ENCODE results near the gene PACS1. TPM values are rescaled to one million over a fixed set of nuclear protein-coding genes. Genes with fewer than 3 reads are reported as not detected.

PACS1 gene
- total RNA-seq, 2 experiments from 2014 or later = 179 to 183 TPM

DNA sequence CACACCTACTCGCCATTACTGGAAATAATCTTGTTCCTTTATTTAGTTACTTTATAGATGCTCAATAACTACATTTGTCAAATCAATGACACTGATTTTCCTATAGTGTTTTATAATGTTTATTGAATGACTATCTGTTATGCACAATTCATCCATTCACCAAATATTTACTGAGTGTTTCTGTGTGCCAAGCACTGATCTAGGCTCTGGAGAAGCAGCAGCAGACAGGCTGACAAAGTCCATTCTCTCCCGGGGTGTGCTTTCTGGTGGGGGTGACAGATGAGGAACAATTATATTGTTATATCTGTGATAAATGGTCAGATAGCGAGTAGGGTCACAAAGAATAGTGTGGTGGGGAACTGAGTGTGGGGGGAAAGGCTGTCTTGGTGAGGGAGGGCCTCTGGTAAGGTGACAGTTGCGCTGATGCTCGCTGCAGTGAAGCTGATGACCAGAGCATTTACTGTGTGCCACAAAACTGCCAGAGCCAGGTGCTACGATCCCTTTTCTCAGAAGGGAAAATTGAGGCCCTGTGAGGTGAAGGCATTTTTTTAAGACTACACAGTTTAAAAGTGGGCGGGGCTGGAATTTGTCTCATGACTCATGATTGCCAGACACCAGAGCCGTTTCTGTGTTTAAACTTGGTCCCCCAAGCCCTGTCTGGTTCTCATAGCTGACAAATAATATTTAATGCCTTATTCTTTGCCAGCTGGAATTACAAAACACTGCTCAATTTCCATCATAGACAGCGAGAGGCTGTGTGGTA is 10.2 kb downstream of the PACS1 start:
- Histone ChIP-seq H3K4me1 (ENCODE audit: insufficient read depth, low read length) (peaks cover 85% of the 10 kb centered on the region), H3K4me3 (ENCODE audit: low read length) (peak overlapping the region; percentile 35), H3K27ac (ENCODE audit: low read depth in 1 of 2, low read length in 2 of 2) (peak overlapping the region; percentile 80 to 94), H3K27me3 (ENCODE audit: control insufficient read depth in 1 of 2, insufficient read depth in 2 of 2, low read length in 2 of 2) (no peaks in the 10 kb centered on the region), H3K36me3 (ENCODE audit: insufficient read depth, low read length) (peaks cover 27% of the 10 kb centered on the region), H3K9me3 (ENCODE audit: control insufficient read depth in 1 of 2, insufficient read depth in 1 of 2, low read length in 2 of 2) (no peaks in the 10 kb centered on the region)
- peaks cover 86% of the 10 kb centered on the region for H3K4me1 Mint-ChIP-seq (ENCODE audit: low read depth)
- TF ChIP-seq, protein P1, sequence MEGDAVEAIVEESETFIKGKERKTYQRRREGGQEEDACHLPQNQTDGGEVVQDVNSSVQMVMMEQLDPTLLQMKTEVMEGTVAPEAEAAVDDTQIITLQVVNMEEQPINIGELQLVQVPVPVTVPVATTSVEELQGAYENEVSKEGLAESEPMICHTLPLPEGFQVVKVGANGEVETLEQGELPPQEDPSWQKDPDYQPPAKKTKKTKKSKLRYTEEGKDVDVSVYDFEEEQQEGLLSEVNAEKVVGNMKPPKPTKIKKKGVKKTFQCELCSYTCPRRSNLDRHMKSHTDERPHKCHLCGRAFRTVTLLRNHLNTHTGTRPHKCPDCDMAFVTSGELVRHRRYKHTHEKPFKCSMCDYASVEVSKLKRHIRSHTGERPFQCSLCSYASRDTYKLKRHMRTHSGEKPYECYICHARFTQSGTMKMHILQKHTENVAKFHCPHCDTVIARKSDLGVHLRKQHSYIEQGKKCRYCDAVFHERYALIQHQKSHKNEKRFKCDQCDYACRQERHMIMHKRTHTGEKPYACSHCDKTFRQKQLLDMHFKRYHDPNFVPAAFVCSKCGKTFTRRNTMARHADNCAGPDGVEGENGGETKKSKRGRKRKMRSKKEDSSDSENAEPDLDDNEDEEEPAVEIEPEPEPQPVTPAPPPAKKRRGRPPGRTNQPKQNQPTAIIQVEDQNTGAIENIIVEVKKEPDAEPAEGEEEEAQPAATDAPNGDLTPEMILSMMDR (IDR thresholded peaks at IDR 0.05) = no peak
- H3K9me3 Mint-ChIP-seq = no peaks in the 10 kb centered on the region
- ChIA-PET POLR2A (interaction anchor here (0.8 to 6.7 kb wide), 17 partner anchors 9 to 1302 kb away, joined by 3 to 141 read pairs (median 8); partner anchors contain the start of genes BANF1, CCDC85B, FAM89B and MUS81), CTCF (interaction anchor here (1.3 to 5.3 kb wide), 6 partner anchors 9 to 55 kb away, joined by 3 to 29 read pairs (median 6); partner anchors contain the start of gene PACS1)
- H3K27me3 Mint-ChIP-seq = no peaks in the 10 kb centered on the region
- DNase-seq = peak; percentile 42 to 89 (median 72)
- H3K4me3 Mint-ChIP-seq = peak overlapping the region; percentile 88
- H3K36me3 Mint-ChIP-seq (ENCODE audit: low read depth) = peaks cover 61% of the 10 kb centered on the region
- H3K27ac Mint-ChIP-seq = peak overlapping the region; percentile 88
- intact Hi-C loops (cut with DNase I, micrococcal nuclease) = loop anchor here in 1 of 2 experiments (5.0 kb wide), 1 partner anchor 37 kb away; no protein-coding TSS in a partner anchor
- ATAC-seq (ENCODE audit: poor library complexity) = peak; percentile 48

DNA sequence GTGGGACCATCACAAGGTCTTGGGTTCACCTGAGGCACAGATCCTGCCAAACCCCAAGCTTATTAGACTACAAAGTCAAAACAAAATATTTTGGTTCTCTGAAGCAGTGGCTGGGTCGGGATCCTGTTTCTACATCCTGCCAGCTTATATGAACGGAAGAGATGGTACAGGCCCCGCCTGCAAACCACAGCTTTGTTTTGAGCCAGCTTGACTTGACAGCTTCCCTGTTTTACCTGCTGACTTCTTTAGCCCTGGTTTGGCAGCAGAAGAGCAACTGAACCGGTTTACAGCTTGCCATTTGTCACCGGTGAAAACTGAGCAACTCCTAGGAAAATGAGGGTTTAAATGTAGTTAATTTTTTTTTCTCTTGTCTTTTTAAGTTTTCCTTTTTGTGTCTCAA is 11.4 kb downstream of the PACS1 start:
- peak; percentile 93 for ATAC-seq (ENCODE audit: poor library complexity)
- ChIA-PET POLR2A (interaction anchor here (0.6 to 6.7 kb wide), 26 partner anchors 11 to 1303 kb away, joined by 3 to 141 read pairs (median 6); partner anchors contain the start of genes BANF1, BRMS1, CCDC85B and FAM89B), CTCF (interaction anchor here (0.7 to 5.3 kb wide), 6 partner anchors 10 to 53 kb away, joined by 3 to 29 read pairs (median 4); no protein-coding TSS in a partner anchor)
- H3K4me1 ChIP-seq (ENCODE audit: insufficient read depth, low read length) = peaks cover 87% of the 10 kb centered on the region
- H3K36me3 ChIP-seq (ENCODE audit: insufficient read depth, low read length) = peaks cover 15% of the 10 kb centered on the region
- Mint-ChIP-seq H3K36me3 (ENCODE audit: low read depth) (peaks cover 54% of the 10 kb centered on the region), H3K9me3 (no peaks in the 10 kb centered on the region), H3K4me3 (peak overlapping the region; percentile 88), H3K27ac (peak overlapping the region; percentile 88), H3K27me3 (no peaks in the 10 kb centered on the region), H3K4me1 (ENCODE audit: low read depth) (peaks cover 91% of the 10 kb centered on the region)
- H3K27me3 ChIP-seq (ENCODE audit: control insufficient read depth in 1 of 2, insufficient read depth in 2 of 2, low read length in 2 of 2) = no peaks in the 10 kb centered on the region
- DNase-seq = peak; percentile 62 to 92 (median 79)
- TF ChIP-seq, protein P1 (IDR thresholded peaks at IDR 0.05) = no peak
- intact Hi-C loops (cut with DNase I, micrococcal nuclease) = loop anchor here in 1 of 2 experiments (1.0 to 5.0 kb wide), 4 partner anchors 10 to 45 kb away; no protein-coding TSS in a partner anchor
- peak overlapping the region; percentile 35 for H3K4me3 ChIP-seq (ENCODE audit: low read length)
- no peaks in the 10 kb centered on the region for H3K9me3 ChIP-seq (ENCODE audit: control insufficient read depth in 1 of 2, insufficient read depth in 1 of 2, low read length in 2 of 2)
- H3K27ac ChIP-seq (ENCODE audit: low read depth in 1 of 2, low read length in 2 of 2) = peak overlapping the region; percentile 80 to 94

DNA sequence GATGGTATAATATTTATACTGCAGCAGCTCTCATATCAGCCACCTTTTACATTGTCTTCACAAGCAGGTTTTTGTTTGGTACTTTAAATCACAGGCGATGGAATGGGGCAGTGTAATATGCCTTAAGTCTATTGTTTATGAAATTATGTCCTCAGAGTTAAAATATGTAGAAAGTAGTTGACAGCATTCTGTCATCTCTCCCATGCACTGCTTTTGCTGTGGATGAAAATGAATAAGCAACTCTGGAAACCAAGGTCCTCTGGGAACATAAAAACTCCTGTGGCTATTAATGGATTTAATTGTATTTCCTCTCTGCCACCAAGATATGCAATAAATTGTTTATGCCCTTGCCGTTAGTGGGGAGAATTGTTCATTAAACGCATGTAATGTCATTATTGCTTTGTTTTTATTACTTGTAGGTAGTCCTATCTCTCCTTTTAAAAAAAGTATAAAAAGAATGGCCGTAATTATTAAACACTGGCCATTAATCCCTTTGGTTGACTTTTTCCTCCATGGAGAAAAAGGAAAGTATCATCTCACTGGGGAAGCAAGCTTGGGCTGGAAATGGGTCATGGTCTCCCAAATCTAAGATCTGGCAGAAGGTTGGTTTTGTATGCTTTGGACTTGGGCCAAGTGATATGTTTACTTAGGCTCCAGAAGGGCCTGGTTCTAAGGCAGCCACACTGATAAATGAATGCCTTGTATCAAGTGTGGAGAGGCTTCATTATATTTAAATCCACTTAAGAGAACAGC is 13.1 kb downstream of the PACS1 start:
- H3K27ac Mint-ChIP-seq = peak overlapping the region; percentile 88
- DNase-seq (peak in 1 of 14 experiments; percentile 35), ATAC-seq (ENCODE audit: poor library complexity) (no peak)
- no peaks in the 10 kb centered on the region for H3K9me3 Mint-ChIP-seq
- ChIA-PET CTCF (interaction anchor here (1.2 to 1.7 kb wide), 2 partner anchors 33 to 44 kb away, joined by 3 to 6 read pairs; no protein-coding TSS in a partner anchor), POLR2A (interaction anchor here (0.8 to 6.7 kb wide), 5 partner anchors 13 to 43 kb away, joined by 4 to 141 read pairs (median 6); partner anchors contain the start of genes PACS1 and SF3B2)
- Histone ChIP-seq H3K4me1 (ENCODE audit: insufficient read depth, low read length) (peaks cover 87% of the 10 kb centered on the region), H3K4me3 (ENCODE audit: low read length) (no peak overlapping the region), H3K9me3 (ENCODE audit: control insufficient read depth in 1 of 2, insufficient read depth in 1 of 2, low read length in 2 of 2) (no peaks in the 10 kb centered on the region), H3K27me3 (ENCODE audit: control insufficient read depth in 1 of 2, insufficient read depth in 2 of 2, low read length in 2 of 2) (no peaks in the 10 kb centered on the region), H3K36me3 (ENCODE audit: insufficient read depth, low read length) (peaks cover 1% of the 10 kb centered on the region), H3K27ac (ENCODE audit: low read depth in 1 of 2, low read length in 2 of 2) (peak overlapping the region; percentile 63 to 94)
- H3K4me3 Mint-ChIP-seq = peak overlapping the region; percentile 69
- H3K27me3 Mint-ChIP-seq = no peaks in the 10 kb centered on the region
- TF ChIP-seq, protein P1 (IDR thresholded peaks at IDR 0.05) = no peak
- peaks cover 46% of the 10 kb centered on the region for H3K36me3 Mint-ChIP-seq (ENCODE audit: low read depth)
- H3K4me1 Mint-ChIP-seq (ENCODE audit: low read depth) = peaks cover 91% of the 10 kb centered on the region
- intact Hi-C loops (cut with DNase I, micrococcal nuclease) = loop anchor here (2.0 to 5.0 kb wide), 2 partner anchors 18 to 34 kb away; no protein-coding TSS in a partner anchor

Measured in CD4-positive, alpha-beta T cell (primary cell).